ENCODE measurements around the gene MYO18A. TPM values are rescaled to one million over a fixed set of nuclear protein-coding genes. Genes with fewer than 3 reads are reported as not detected.
"Not testable (repeated sequence)": the region's sequence is repeated elsewhere in the genome, so short reads cannot be mapped to it uniquely, and the experiment has no call there.

The MYO18A gene
- polyA plus RNA-seq, 10 donors: 116 to 246 (median 206) TPM

- DNase-seq: peak in 1 of 3 donors; percentile 23
These were observed 15.4 kb upstream of the MYO18A start for GRCh38 chr17:29195465-29196081.

DNA sequence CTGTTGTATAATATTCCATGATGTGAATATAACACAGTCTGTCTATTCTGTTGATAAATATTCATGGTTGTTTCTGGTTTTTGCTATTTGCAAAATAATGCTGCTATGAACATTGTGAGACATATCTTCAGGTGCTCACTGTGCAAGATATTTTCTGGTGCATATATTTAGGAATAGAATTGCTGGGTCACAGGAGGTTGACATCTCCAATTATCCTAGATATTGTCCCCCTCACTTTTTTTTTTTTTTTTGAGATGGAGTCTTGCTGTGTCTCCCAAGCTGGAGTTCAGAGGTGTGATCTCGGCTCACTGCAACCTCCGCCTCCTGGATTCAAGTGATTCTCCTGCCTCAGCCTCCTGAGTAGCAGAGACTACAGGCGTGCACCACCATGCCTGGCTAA, 14.5 kb upstream of the MYO18A start:
- DNase-seq: no peak

DNA sequence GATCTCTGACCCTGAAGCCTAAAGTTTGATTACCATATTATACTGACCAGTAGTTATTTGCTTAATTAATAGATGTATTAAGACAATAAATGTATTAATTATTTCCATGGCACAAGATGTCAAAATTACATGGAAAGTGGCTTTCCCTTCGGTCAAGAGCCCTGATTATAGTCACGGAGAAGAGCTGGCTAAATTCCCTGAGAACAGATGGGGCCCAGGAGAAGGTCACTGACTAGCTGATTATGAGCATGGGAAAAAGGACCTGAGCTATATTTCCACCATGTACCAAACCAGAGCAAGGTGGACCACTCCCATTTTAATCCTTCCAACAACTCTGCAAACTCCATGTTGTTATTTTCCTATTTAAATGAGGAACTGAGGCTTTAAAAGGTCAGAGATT, 12.9 kb upstream of the MYO18A start:
- no peak for DNase-seq

DNA sequence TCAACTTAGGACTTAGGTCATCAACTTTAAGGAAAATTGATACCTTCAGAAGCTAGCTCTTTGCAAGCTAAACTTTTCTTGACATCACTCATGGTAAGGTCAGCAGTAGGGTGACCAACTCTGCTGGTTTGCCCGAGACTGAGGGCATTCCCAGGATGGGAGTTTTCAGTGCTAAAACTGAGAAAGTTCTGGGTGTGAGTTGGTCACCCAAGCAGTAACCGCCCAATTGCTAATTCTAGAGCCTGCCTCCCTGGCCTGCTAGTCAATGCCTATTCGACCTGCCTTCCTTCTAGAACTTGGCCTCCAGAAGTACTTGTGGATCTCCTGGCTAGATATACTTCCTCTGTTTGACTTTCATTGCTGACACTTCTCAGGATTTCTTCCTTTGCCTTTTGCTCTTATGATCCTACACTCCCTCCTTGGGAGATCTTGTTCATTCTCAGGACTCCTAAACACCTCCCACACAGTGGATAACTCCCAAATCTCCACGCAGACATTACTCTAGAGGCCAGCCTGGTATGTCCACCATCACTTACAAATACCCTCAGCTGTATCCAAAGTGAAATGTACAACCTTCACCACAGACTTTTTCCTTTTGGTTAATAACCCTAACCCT, 10.5 kb upstream of the MYO18A start:
- no peak for DNase-seq

DNA sequence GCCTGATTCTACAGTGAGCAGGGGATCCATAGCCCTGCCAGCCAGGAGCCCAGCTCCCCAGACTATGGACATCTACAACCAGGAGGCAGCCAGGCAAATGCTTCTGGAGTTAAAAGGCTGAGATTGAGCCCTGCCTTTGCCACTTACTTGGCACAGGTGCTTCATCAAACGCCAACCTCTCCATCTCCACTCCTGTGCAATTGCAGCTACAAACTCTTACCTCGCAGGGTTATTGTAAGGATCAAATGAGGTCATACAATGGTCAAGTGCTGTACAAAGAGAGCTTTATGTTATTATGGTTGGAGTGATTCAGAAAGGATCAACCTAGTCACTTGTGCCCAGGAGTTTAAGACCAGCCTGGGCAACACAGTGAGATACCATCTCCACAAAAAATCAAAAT, 9.8 kb upstream of the MYO18A start:
- no peak for DNase-seq

DNA sequence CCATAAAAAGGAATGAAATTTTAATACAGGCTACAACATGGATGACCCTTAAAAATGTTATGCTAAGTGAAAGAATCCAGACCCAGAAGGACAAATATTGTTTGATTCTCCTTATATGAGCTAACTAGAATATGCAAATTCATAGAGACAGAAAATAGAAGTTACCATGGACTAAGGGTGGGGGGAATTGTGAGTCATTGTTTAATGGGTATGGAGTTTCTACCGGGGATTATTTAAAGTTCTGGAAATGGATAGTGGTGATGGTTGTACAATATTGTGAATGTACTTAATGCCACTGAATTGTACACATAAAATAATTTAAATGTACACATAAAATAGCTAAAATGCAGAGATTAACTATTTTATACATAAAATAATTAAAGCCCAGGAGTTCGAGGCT, 9.2 kb upstream of the MYO18A start:
- no peak for DNase-seq

DNA sequence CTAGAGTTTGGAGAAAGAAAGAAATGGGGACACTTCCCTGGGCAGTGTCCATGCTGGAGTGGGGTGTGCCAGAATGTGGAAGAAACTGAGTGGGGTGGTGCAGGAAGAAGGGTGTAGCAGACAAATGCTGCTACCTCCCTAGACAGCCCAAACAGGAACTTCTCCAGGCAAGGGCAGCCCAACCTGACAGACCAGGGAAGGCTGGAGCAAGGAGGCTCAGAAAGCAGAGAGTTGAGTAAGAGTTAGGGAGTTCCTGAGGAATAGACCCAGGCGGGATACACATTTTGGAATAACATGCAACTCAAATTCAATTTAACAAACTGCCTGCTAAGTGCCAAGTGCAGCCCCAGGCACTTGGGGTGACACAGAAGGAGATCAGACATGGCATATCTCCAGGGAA, 1.0 kb upstream of the MYO18A start:
- no peak for DNase-seq

GRCh38 chr17:29180788-29181160, 576 bp upstream of the MYO18A start:
- no peak for DNase-seq

DNA sequence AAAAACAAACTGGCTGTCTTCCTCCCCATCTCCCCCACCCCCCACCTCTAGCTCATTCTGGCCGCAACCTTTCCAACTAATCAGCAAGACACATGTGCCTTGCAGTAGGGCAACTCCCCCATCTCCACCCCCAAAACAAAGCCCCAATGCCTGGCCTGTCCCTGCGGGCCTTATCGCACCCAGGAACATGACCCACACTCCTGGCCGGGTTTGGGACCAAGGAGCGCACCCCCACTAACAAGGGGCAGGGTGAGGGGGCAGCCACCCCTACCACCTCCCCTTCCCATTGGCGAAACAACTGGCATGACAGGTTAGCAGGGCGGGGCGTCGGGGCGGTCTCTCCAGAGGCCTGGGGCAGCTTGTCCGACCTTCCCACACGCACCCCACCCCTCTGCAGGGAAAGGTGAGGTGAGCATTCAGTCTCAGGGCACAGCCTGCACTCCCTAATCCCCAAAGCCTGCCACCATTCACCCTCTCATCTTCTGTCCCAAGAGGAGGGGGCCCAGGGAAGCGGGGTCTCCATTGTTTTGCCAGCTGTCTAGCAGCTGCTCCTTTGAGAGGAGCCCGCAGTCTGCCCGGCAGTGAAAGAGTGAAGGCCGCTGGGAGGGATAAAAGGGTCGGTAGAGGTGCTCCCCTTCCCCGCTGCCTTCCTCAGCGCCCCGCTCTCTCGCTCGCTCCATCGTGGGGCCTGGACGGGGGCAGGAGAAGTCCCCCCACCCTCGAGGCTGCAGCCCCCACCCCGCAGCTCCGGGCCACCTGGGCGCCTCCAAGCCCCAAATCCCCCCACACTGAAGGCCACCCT, 765 bp downstream of the MYO18A start:
- peak in 1 of 3 donors; percentile 54 for DNase-seq

DNA sequence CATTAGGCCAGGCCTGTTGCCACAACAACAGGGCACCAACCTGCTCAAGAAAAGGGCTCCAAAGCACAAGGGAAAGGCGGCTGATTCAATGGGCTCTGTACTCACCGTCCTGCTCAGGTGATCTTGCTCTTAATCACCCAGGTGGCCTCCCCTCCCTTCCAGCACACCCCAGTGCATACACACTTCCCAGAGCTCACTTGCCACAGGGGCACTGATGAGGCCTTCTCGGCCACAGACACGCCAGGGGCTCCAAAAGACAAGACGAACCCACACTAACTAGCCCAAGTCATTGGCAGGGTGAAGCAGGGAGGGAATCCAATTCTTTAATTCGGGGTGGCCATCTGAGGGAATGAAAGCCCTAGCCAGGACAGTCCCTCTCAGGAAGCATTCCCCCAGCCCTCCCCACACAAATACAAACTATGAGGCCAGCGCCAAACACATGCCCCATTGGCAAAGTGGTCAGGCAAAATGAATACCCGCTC, 1.4 kb downstream of the MYO18A start:
- peak in 1 of 3 donors; percentile 11 for DNase-seq

GRCh38 chr17:29177871-29178749, 2.1 kb downstream of the MYO18A start:
- DNase-seq: peak in 1 of 3 donors; percentile 13

DNA sequence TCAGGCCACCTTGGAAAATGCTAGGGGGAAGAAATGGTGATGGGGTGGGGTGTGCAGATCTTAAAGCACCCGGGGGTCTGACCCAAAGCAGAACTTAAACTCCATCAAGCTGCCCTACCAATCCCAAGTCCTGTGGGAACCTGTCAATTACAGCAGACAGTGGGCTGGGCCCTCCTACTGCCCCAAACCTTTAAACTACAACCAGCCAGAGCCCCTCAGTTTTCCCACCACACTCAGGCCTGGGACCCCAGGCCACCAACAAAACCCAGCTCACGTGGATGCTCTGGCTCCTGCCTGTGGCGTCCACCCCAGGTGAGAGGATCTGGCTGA, 2.7 kb downstream of the MYO18A start:
- peak in 1 of 3 donors; percentile 3 for DNase-seq

- peak in 1 of 3 donors; percentile 64 for DNase-seq
These were observed 3.4 kb downstream of the MYO18A start for GRCh38 chr17:29176558-29177351.

DNA sequence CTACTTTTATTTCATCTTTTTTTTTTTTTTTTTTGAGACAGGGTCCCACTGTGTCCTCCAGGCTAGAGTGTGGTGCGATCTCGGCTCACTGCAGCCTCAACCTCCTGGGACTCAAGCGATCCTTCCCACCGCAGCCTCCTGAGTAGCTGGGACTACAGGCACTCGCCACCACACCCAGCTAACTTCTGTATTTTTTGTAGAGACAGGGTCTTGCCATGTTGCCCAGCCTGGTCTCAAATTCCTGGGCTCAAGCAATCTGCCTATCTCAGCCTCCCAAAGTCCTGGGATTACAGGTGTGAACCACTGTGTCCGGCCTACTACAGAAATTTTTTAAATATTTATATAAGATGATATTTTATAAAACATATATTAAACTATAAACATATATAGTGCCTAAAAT, 4.8 kb downstream of the MYO18A start:
- DNase-seq: no peak

GRCh38 chr17:29172589-29172988, 7.6 kb downstream of the MYO18A start:
- no peak for DNase-seq

GRCh38 chr17:29170682-29171081, 9.5 kb downstream of the MYO18A start:
- DNase-seq: no peak

GRCh38 chr17:29169806-29170591, 10.2 kb downstream of the MYO18A start:
- DNase-seq: no peak

GRCh38 chr17:29168759-29169126, 11.5 kb downstream of the MYO18A start:
- DNase-seq: not testable (repeated sequence)

DNA sequence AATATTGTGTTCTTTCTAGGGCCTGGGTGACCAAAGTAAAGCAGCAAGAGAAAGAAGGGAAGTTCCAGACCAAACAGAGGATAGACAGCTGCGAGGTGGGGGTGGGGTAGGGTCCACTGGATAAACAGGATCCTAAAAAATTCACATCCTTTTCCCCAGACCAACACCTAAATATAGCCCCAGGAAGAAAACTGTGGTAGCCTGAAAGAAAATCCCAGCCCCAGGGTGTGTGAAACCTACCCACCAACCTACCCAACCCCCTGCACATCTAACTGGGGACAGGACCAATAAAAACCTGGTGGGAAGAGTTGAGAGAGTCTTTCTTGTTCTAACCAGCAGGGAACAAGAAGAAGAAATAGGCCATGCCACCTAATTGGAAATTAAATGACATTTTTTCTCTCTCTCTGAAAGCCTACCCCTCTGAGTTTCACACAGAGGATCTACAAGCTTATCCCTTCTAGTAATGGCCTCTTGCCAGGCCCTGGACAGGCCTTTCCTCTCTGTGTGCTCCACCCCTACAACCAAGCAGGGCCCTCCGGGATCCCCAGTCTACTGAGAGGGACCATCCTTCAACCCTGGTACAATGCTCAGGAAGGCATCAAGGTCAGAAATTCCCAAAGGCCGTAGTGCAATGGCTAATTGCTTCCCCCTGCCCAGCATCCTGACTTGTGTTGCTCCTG, 12.0 kb downstream of the MYO18A start:
- DNase-seq: no peak

All from muscle of back (tissue), 11 donors.